GM13976 (cell line): ENCODE results near the gene FRK.

ENCODE experiments used
- DNase-seq: peaks from one replicate; pipeline ENCODE4 v3.0.0; 2012; ENCODE audit warnings: low spot score
- CTCF ChIP-seq: IDR thresholded peaks from 2 replicates; pipeline ENCODE4 v1.5.1; 2012; ENCODE audit warnings: borderline replicate concordance, mild to moderate bottlenecking; ENCODE audit not compliant: insufficient read depth; ENCODE audit errors: extremely low read depth, missing control alignments, control extremely low read depth
- in situ Hi-C: fragments of 300-500 bp; cut with MboI; formaldehyde crosslinking; loops from one replicate; pipeline ENCODE4 v1.12.0; 2022; ENCODE audit warnings: low sequenced_read_pairs, mixed read lengths, inconsistent platforms; ENCODE audit not compliant: unreplicated experiment

The FRK gene

GRCh38 chr6:116030770-116031169 is 29.9 kb downstream of the FRK start:
- TF ChIP-seq CTCF: no peak
- no peak for DNase-seq
- in situ Hi-C loops: no loop called here

GRCh38 chr6:116029535-116029934 is 31.2 kb downstream of the FRK start:
- in situ Hi-C loops: no loop called here
- TF ChIP-seq CTCF: no peak
- DNase-seq: no peak

GRCh38 chr6:116028233-116028632 is 32.5 kb downstream of the FRK start:
- TF ChIP-seq CTCF: no peak
- DNase-seq: no peak
- in situ Hi-C loops: no loop called here

- no peak for DNase-seq
- no peak for TF ChIP-seq CTCF
- in situ Hi-C loops: no loop called here
Measured at GRCh38 chr6:116027801-116028200, 32.9 kb downstream of the FRK start.

GRCh38 chr6:116025405-116025804 is 35.3 kb downstream of the FRK start:
- no peak for DNase-seq
- no peak for TF ChIP-seq CTCF
- in situ Hi-C loops: no loop called here

GRCh38 chr6:116022841-116023445 is 37.7 kb downstream of the FRK start:
- in situ Hi-C loops: no loop called here
- no peak for DNase-seq
- no peak for TF ChIP-seq CTCF
